ENCODE measurements around the gene MICALL1.

MICALL1 gene

DNA sequence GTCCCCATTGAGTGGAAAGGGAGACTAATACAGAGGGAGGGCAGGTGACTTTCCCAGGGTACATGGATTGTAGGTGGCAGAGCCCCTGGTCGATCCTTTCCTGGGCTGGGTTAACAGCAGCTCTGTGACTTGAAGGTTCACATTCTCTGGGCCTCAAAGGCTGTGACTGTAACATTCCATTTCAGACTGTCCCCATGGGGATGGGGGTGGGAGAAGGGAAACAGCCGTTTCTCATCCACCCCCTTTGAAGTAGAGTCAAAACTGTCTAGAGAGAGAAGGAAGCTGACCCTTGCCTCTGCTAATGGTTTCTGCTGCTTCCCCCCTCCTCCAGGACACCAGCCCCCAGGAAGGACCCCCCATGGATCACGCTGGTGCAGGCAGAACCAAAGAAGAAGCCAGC is 19.2 kb downstream of the MICALL1 start:
- H3K4me1 ChIP-seq (ENCODE audit: control insufficient read depth, insufficient read depth, low read length) = no peaks in the 10 kb centered on the region

GRCh38 chr22:37925767-37926166 is 19.7 kb downstream of the MICALL1 start:
- no peaks in the 10 kb centered on the region for H3K27me3 ChIP-seq (ENCODE audit: control insufficient read depth, insufficient read depth, low read length)
- H3K36me3 ChIP-seq (ENCODE audit: control insufficient read depth, insufficient read depth, low read length) = peaks cover 25% of the 10 kb centered on the region
- H3K4me3 ChIP-seq (ENCODE audit: low read depth, low read length) = no peak overlapping the region
- no peaks in the 10 kb centered on the region for H3K4me1 ChIP-seq (ENCODE audit: control insufficient read depth, insufficient read depth, low read length)
- no peak overlapping the region for H3K9ac ChIP-seq (ENCODE audit: low read depth, low read length)
- H3K9me3 ChIP-seq (ENCODE audit: control insufficient read depth, insufficient read depth, low read length) = no peaks in the 10 kb centered on the region

More for the DNA sequence above, 19.2 kb downstream of the MICALL1 start:
- peaks cover 25% of the 10 kb centered on the region for H3K36me3 ChIP-seq (ENCODE audit: control insufficient read depth, insufficient read depth, low read length)
- no peaks in the 10 kb centered on the region for H3K27me3 ChIP-seq (ENCODE audit: control insufficient read depth, insufficient read depth, low read length)
- H3K4me3 ChIP-seq (ENCODE audit: low read depth, low read length) = no peak overlapping the region
- H3K9ac ChIP-seq (ENCODE audit: low read depth, low read length) = no peak overlapping the region
- no peaks in the 10 kb centered on the region for H3K9me3 ChIP-seq (ENCODE audit: control insufficient read depth, insufficient read depth, low read length)

GRCh38 chr22:37926358-37926757 is 20.3 kb downstream of the MICALL1 start:
- no peaks in the 10 kb centered on the region for H3K27me3 ChIP-seq (ENCODE audit: control insufficient read depth, insufficient read depth, low read length)
- no peaks in the 10 kb centered on the region for H3K4me1 ChIP-seq (ENCODE audit: control insufficient read depth, insufficient read depth, low read length)
- H3K4me3 ChIP-seq (ENCODE audit: low read depth, low read length) = no peak overlapping the region
- H3K9ac ChIP-seq (ENCODE audit: low read depth, low read length) = no peak overlapping the region
- peaks cover 25% of the 10 kb centered on the region for H3K36me3 ChIP-seq (ENCODE audit: control insufficient read depth, insufficient read depth, low read length)
- no peaks in the 10 kb centered on the region for H3K9me3 ChIP-seq (ENCODE audit: control insufficient read depth, insufficient read depth, low read length)

- H3K27me3 ChIP-seq (ENCODE audit: control insufficient read depth, insufficient read depth, low read length) = no peaks in the 10 kb centered on the region
- no peaks in the 10 kb centered on the region for H3K4me1 ChIP-seq (ENCODE audit: control insufficient read depth, insufficient read depth, low read length)
- no peak overlapping the region for H3K9ac ChIP-seq (ENCODE audit: low read depth, low read length)
- H3K4me3 ChIP-seq (ENCODE audit: low read depth, low read length) = no peak overlapping the region
- H3K36me3 ChIP-seq (ENCODE audit: control insufficient read depth, insufficient read depth, low read length) = peaks cover 25% of the 10 kb centered on the region
- H3K9me3 ChIP-seq (ENCODE audit: control insufficient read depth, insufficient read depth, low read length) = no peaks in the 10 kb centered on the region
Observed at GRCh38 chr22:37926771-37927636, 20.9 kb downstream of the MICALL1 start.

GRCh38 chr22:37927637-37927936 is 21.5 kb downstream of the MICALL1 start:
- Histone ChIP-seq H3K9me3 (ENCODE audit: control insufficient read depth, insufficient read depth, low read length) (no peaks in the 10 kb centered on the region), H3K36me3 (ENCODE audit: control insufficient read depth, insufficient read depth, low read length) (peaks cover 31% of the 10 kb centered on the region), H3K4me1 (ENCODE audit: control insufficient read depth, insufficient read depth, low read length) (no peaks in the 10 kb centered on the region), H3K4me3 (ENCODE audit: low read depth, low read length) (no peak overlapping the region), H3K27me3 (ENCODE audit: control insufficient read depth, insufficient read depth, low read length) (no peaks in the 10 kb centered on the region), H3K9ac (ENCODE audit: low read depth, low read length) (no peak overlapping the region)

DNA sequence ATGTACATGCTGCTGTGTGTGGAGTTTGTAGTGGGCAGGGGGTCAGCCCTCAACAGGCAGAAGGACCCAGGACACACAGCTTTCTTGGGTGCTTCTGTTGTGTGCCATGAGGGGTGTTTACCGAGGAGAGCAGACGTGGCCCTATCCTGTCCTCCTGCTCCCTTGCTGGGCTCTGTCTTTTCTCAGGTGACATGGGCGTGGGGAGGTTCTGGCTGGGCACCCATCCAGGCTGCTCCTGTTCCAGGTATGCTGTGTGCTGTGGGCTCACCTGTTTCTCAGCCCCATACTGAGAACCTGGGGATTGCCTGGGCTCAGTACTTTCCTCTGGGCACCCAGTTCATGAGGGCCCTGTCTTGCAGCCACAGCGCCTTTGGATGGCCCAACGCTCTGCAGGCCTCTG is 23.3 kb downstream of the MICALL1 start:
- Histone ChIP-seq H3K4me1 (ENCODE audit: control insufficient read depth, insufficient read depth, low read length) (peaks cover 5% of the 10 kb centered on the region), H3K27me3 (ENCODE audit: control insufficient read depth, insufficient read depth, low read length) (no peaks in the 10 kb centered on the region), H3K9me3 (ENCODE audit: control insufficient read depth, insufficient read depth, low read length) (no peaks in the 10 kb centered on the region), H3K4me3 (ENCODE audit: low read depth, low read length) (no peak overlapping the region), H3K9ac (ENCODE audit: low read depth, low read length) (no peak overlapping the region), H3K36me3 (ENCODE audit: control insufficient read depth, insufficient read depth, low read length) (peaks cover 35% of the 10 kb centered on the region)

- H3K9me3 ChIP-seq (ENCODE audit: control insufficient read depth, insufficient read depth, low read length) = no peaks in the 10 kb centered on the region
- no peaks in the 10 kb centered on the region for H3K27me3 ChIP-seq (ENCODE audit: control insufficient read depth, insufficient read depth, low read length)
- H3K9ac ChIP-seq (ENCODE audit: low read depth, low read length) = no peak overlapping the region
- peaks cover 5% of the 10 kb centered on the region for H3K4me1 ChIP-seq (ENCODE audit: control insufficient read depth, insufficient read depth, low read length)
- peaks cover 35% of the 10 kb centered on the region for H3K36me3 ChIP-seq (ENCODE audit: control insufficient read depth, insufficient read depth, low read length)
- H3K4me3 ChIP-seq (ENCODE audit: low read depth, low read length) = no peak overlapping the region
Observed at GRCh38 chr22:37930270-37930951, 24.3 kb downstream of the MICALL1 start.

- peaks cover 5% of the 10 kb centered on the region for H3K4me1 ChIP-seq (ENCODE audit: control insufficient read depth, insufficient read depth, low read length)
- H3K36me3 ChIP-seq (ENCODE audit: control insufficient read depth, insufficient read depth, low read length) = peaks cover 30% of the 10 kb centered on the region
- no peak overlapping the region for H3K4me3 ChIP-seq (ENCODE audit: low read depth, low read length)
Observed at GRCh38 chr22:37930952-37931440, 24.9 kb downstream of the MICALL1 start.

DNA sequence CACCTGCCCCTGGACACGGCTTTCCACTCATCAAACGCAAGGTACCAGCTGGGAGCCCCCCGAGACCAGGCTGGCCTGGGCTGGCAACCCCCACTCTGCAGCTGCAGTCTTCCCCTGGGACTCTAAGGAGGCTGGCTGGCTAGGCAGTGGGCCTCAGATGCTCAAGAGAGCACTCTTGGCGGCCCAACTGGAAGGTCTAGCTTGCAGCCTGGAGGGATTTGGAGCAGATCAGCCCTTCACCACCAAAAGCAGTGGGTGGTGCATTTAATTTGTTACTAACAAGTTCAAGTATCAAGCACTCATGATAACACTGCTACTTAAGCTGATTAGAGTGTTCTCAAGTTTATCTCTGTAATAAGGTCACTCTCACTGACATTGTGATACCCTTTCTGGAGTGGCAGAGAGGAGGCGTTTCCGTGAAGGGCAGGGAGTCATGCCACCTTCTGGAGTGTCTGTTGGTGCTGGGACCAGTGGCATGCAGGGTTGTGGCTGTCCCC is 25.8 kb downstream of the MICALL1 start:
- H3K4me1 ChIP-seq (ENCODE audit: control insufficient read depth, insufficient read depth, low read length) = peaks cover 5% of the 10 kb centered on the region
- no peak overlapping the region for H3K4me3 ChIP-seq (ENCODE audit: low read depth, low read length)
- H3K9me3 ChIP-seq (ENCODE audit: control insufficient read depth, insufficient read depth, low read length) = no peaks in the 10 kb centered on the region
- no peaks in the 10 kb centered on the region for H3K27me3 ChIP-seq (ENCODE audit: control insufficient read depth, insufficient read depth, low read length)
- H3K36me3 ChIP-seq (ENCODE audit: control insufficient read depth, insufficient read depth, low read length) = peaks cover 25% of the 10 kb centered on the region
- no peak overlapping the region for H3K9ac ChIP-seq (ENCODE audit: low read depth, low read length)

More at GRCh38 chr22:37930952-37931440, 24.9 kb downstream of the MICALL1 start:
- Histone ChIP-seq H3K9me3 (ENCODE audit: control insufficient read depth, insufficient read depth, low read length) (no peaks in the 10 kb centered on the region), H3K27me3 (ENCODE audit: control insufficient read depth, insufficient read depth, low read length) (no peaks in the 10 kb centered on the region), H3K9ac (ENCODE audit: low read depth, low read length) (no peak overlapping the region)

DNA sequence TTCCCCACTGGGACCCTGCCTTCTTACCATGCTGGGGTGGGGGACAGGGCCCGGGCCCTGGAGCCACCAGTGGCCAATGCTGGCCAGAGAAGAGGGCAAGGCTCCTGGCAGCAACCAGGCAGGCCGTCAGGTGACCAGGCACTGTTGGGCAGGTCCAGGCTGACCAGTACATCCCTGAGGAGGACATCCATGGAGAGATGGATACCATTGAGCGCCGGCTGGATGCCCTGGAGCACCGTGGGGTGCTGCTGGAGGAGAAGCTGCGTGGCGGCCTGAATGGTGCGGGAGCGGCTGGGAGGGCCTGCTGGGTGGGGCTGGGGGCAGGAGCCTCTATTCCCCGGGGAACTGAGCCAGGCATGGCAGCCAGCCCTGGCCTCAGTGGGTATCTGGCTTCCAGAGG is 26.3 kb downstream of the MICALL1 start:
- H3K4me1 ChIP-seq (ENCODE audit: control insufficient read depth, insufficient read depth, low read length) = peaks cover 5% of the 10 kb centered on the region
- no peaks in the 10 kb centered on the region for H3K9me3 ChIP-seq (ENCODE audit: control insufficient read depth, insufficient read depth, low read length)
- H3K36me3 ChIP-seq (ENCODE audit: control insufficient read depth, insufficient read depth, low read length) = peaks cover 24% of the 10 kb centered on the region
- H3K9ac ChIP-seq (ENCODE audit: low read depth, low read length) = no peak overlapping the region
- no peak overlapping the region for H3K4me3 ChIP-seq (ENCODE audit: low read depth, low read length)
- no peaks in the 10 kb centered on the region for H3K27me3 ChIP-seq (ENCODE audit: control insufficient read depth, insufficient read depth, low read length)

DNA sequence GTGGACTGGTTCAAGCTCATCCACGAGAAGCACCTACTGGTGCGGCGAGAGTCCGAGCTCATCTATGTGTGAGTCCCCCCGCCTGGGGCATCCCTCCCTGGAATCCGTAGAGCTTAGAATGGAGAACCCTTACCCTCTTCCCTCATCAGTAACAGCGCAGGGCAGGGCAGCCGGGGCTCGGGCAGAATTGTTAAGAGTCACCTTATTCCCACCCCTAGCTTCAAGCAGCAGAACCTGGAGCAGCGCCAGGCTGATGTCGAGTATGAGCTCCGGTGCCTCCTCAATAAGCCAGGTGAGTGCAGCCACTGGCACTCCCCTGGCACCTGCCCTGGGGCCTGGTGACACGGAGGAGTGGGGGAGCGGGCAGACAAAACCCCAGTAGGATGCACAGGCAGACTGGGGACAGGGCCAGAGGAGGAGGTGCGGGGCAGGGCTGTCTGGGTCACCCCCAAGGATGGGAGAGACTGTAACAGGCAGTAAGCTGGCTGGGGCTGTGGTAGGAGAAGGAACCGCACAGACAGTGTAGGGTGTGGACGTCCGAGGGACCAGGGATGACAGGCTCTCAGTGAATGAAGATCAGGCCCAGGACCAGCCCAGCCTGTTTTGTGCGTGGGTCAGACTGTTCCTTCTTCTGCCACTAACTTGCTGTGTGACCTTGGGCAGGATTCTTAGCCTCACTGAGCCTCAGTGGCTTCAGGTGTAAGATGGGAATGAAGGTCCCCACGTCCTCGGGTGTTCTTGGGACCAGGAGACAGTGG is 26.9 kb downstream of the MICALL1 start:
- Histone ChIP-seq H3K9me3 (ENCODE audit: control insufficient read depth, insufficient read depth, low read length) (no peaks in the 10 kb centered on the region), H3K4me3 (ENCODE audit: low read depth, low read length) (no peak overlapping the region), H3K4me1 (ENCODE audit: control insufficient read depth, insufficient read depth, low read length) (peaks cover 5% of the 10 kb centered on the region), H3K27me3 (ENCODE audit: control insufficient read depth, insufficient read depth, low read length) (no peaks in the 10 kb centered on the region), H3K36me3 (ENCODE audit: control insufficient read depth, insufficient read depth, low read length) (peaks cover 26% of the 10 kb centered on the region), H3K9ac (ENCODE audit: low read depth, low read length) (no peak overlapping the region)

Data from iPS-15b (cell line).